ENCODE results near the gene NHS. TPM values are rescaled to one million over a fixed set of nuclear protein-coding genes. Genes with fewer than 3 reads are reported as not detected.

The NHS gene
- total RNA-seq, 1 donor from 2014 or later = 8.3 TPM

DNA sequence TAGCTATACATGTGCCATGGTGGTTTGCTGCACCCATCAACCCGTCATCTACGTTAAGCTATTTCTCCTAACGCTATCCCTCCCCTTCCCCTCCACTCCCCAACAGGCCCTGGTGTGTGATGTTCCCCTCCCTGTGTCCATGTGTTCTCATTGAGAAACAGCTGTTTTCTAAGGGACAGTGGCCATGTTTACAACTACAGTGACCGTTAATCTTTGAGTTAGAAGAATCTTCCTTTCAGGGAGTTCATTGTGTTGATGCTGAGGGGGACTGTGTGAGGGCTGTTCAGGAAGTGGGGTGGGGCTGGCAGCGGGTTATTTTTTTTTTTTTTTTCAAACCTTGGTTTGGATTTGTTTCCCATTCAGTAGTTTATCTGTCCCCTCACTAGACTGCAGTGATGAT is 179.9 kb downstream of the NHS start:
- no peaks in the 10 kb centered on the region for H3K27me3 ChIP-seq
- intact Hi-C loops (cut with DNase I) = no loop called here
- H3K36me3 ChIP-seq = no peaks in the 10 kb centered on the region
- H3K4me3 ChIP-seq = no peak overlapping the region
- no peak for DNase-seq (ENCODE audit: extremely low spot score in 2 of 2)
- TF ChIP-seq POLR2A (IDR thresholded peaks at IDR 0.05) = no peak
- TF ChIP-seq POLR2AphosphoS5 (IDR thresholded peaks at IDR 0.05; ENCODE audit: insufficient read depth in 1 of 2, low read depth in 1 of 2) = no peak
- TF ChIP-seq, protein P1, sequence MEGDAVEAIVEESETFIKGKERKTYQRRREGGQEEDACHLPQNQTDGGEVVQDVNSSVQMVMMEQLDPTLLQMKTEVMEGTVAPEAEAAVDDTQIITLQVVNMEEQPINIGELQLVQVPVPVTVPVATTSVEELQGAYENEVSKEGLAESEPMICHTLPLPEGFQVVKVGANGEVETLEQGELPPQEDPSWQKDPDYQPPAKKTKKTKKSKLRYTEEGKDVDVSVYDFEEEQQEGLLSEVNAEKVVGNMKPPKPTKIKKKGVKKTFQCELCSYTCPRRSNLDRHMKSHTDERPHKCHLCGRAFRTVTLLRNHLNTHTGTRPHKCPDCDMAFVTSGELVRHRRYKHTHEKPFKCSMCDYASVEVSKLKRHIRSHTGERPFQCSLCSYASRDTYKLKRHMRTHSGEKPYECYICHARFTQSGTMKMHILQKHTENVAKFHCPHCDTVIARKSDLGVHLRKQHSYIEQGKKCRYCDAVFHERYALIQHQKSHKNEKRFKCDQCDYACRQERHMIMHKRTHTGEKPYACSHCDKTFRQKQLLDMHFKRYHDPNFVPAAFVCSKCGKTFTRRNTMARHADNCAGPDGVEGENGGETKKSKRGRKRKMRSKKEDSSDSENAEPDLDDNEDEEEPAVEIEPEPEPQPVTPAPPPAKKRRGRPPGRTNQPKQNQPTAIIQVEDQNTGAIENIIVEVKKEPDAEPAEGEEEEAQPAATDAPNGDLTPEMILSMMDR (IDR thresholded peaks at IDR 0.05) = no peak
- no peaks in the 10 kb centered on the region for H3K9me3 ChIP-seq
- no peak overlapping the region for H3K27ac ChIP-seq
- peaks cover 15% of the 10 kb centered on the region for H3K4me1 ChIP-seq

DNA sequence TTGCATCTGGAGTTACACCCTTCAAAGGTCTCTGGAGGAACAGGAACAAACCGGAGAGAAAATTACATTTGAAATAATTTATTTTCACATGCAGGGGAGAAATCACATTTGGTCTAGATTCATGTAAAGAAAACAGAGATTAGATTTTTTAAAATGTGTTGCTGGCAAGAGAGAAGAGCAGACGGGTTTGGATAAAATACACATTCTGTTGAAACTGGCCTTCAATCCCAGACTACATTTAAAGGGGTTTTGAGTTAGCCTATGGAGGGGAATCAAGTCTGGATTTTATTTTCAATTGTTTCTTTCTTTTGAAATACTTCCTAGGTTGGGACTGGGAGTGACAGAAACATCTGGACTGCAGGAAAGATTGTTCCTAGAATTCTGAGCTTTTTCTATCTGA is 180.8 kb downstream of the NHS start:
- Histone ChIP-seq H3K36me3 (no peaks in the 10 kb centered on the region), H3K9me3 (no peaks in the 10 kb centered on the region), H3K27ac (no peak overlapping the region), H3K4me1 (peaks cover 15% of the 10 kb centered on the region), H3K27me3 (no peaks in the 10 kb centered on the region), H3K4me3 (no peak overlapping the region)
- intact Hi-C loops (cut with DNase I) = no loop called here
- DNase-seq (ENCODE audit: extremely low spot score in 2 of 2) = no peak
- TF ChIP-seq POLR2A (IDR thresholded peaks at IDR 0.05) (no peak), POLR2AphosphoS5 (IDR thresholded peaks at IDR 0.05; ENCODE audit: insufficient read depth in 1 of 2, low read depth in 1 of 2) (no peak)
- TF ChIP-seq, protein P1 (IDR thresholded peaks at IDR 0.05) = no peak

DNA sequence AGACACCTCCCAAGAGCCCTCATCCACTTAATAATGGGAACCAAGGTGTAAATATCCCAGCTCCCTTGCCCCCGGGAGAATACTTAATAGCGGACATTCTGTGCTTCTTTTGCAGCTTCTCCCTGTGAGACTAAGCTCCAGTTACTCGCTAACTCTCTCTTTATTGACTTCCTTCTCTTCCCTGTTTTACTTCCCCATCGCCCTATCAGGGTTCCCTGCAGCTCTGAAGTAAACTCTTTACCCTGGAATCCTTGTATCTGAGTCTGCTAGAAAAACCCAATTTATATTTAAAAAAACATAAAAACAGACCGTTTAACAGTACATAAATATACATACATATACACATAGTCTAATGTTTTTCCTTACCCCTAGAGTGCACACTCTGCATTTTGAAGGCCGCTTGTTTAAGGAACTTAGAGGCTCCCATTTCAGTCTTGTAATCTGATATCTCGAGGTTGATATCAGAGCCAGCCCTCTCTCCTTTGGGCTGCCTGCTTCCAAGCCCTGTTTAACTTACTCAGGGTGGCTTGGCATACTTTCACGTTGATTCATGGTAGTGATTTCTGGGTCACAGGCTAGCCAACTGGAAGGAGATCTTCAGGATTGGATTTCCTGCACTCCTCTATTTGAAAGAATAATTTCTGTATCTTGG is 184.9 kb downstream of the NHS start:
- Histone ChIP-seq H3K9me3 (no peaks in the 10 kb centered on the region), H3K36me3 (no peaks in the 10 kb centered on the region), H3K4me3 (no peak overlapping the region), H3K27ac (no peak overlapping the region), H3K4me1 (no peaks in the 10 kb centered on the region), H3K27me3 (no peaks in the 10 kb centered on the region)
- DNase-seq (ENCODE audit: extremely low spot score in 2 of 2) = no peak
- intact Hi-C loops (cut with DNase I) = no loop called here
- TF ChIP-seq POLR2AphosphoS5 (IDR thresholded peaks at IDR 0.05; ENCODE audit: insufficient read depth in 1 of 2, low read depth in 1 of 2) (no peak), POLR2A (IDR thresholded peaks at IDR 0.05) (no peak)
- TF ChIP-seq, protein P1 (IDR thresholded peaks at IDR 0.05) = no peak

DNA sequence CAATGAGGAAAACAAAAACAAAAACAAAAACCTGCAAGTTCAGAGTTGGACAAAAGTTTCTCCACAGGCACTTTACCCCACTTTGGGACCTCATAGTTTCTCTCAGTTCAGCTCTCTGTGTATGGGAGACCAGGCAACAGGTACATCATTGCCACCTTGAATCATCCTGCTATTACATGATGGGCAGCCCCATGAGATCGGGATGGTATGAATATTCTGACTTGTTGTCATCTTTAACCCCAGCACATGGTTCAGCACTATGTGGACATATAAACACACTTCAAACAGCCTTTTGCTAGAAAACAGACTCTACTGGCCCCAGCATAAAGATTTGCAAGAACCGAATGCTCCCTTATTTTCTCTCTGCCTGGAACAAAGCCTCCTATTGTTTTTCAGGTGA is 185.4 kb downstream of the NHS start:
- H3K4me3 ChIP-seq = no peak overlapping the region
- intact Hi-C loops (cut with DNase I) = no loop called here
- H3K27me3 ChIP-seq = no peaks in the 10 kb centered on the region
- no peaks in the 10 kb centered on the region for H3K4me1 ChIP-seq
- no peak for DNase-seq (ENCODE audit: extremely low spot score in 2 of 2)
- no peaks in the 10 kb centered on the region for H3K36me3 ChIP-seq
- no peak for TF ChIP-seq POLR2AphosphoS5 (IDR thresholded peaks at IDR 0.05; ENCODE audit: insufficient read depth in 1 of 2, low read depth in 1 of 2)
- no peak for TF ChIP-seq POLR2A (IDR thresholded peaks at IDR 0.05)
- TF ChIP-seq, protein P1 (IDR thresholded peaks at IDR 0.05) = no peak
- H3K27ac ChIP-seq = no peak overlapping the region
- H3K9me3 ChIP-seq = no peaks in the 10 kb centered on the region

DNA sequence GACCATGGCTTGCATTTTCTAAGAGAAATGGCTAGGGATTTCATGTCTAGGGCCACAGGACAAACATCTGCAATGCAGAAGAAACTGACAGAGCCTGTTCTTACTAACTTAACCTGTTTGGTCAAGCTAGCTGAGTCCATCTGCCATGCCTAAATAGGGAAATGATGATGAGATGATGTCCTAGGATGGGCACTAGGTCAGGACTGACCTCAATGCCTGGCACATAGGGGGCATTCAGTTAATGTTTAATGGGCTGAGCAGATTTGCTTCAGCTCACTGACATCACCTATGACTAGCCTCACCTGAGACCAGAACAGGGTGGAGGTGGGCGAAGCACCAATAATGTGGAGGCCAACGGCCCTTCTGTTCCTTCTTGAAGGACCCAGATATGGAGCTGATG is 188.1 kb downstream of the NHS start:
- H3K27ac ChIP-seq = no peak overlapping the region
- H3K4me3 ChIP-seq = no peak overlapping the region
- H3K9me3 ChIP-seq = no peaks in the 10 kb centered on the region
- H3K36me3 ChIP-seq = no peaks in the 10 kb centered on the region
- no peak for DNase-seq (ENCODE audit: extremely low spot score in 2 of 2)
- intact Hi-C loops (cut with DNase I) = no loop called here
- no peaks in the 10 kb centered on the region for H3K4me1 ChIP-seq
- no peaks in the 10 kb centered on the region for H3K27me3 ChIP-seq
- TF ChIP-seq, protein P1 (IDR thresholded peaks at IDR 0.05) = no peak
- TF ChIP-seq POLR2AphosphoS5 (IDR thresholded peaks at IDR 0.05; ENCODE audit: insufficient read depth in 1 of 2, low read depth in 1 of 2) (no peak), POLR2A (IDR thresholded peaks at IDR 0.05) (no peak)

Data from vagina (tissue), 2 donors.